H1 (cell line): ENCODE measurements around the gene ZNF3. TPM values are rescaled to one million over a fixed set of nuclear protein-coding genes. Genes with fewer than 3 reads are reported as not detected.

Experiments used
- BACH1 ChIP-seq: IDR thresholded peaks from 2 replicates; pipeline ENCODE4 v1.6.1; 2012; ENCODE audit warnings: low read length, improper control_type of control experiment
- BRCA1 ChIP-seq: IDR thresholded peaks from 2 replicates; pipeline ENCODE4 v1.6.1; 2012; ENCODE audit warnings: low read depth, low read length, improper control_type of control experiment
- CHD7 ChIP-seq: fragments of 300-600 bp; sonication (generic); IDR thresholded peaks from 2 replicates; pipeline ENCODE4 v1.7.1; 2012; ENCODE audit warnings: low read length, moderate library complexity, mild to moderate bottlenecking, inconsistent platforms; ENCODE audit not compliant: insufficient replicate concordance
- CREB1 ChIP-seq: IDR thresholded peaks from 2 replicates; pipeline ENCODE4 v1.6.1; 2012; ENCODE audit warnings: inconsistent platforms
- EP300 ChIP-seq, 2 experiments: IDR thresholded peaks; 1 replicate in 1 of 2; 2 replicates in 1 of 2; pipeline ENCODE4 v1.6.1; 2011 to 2012; ENCODE audit warnings: low read depth in 2 of 2, low read length in 2 of 2, mild to moderate bottlenecking in 2 of 2, borderline replicate concordance in 1 of 2, inconsistent platforms in 1 of 2, moderate library complexity in 1 of 2
- RXRA ChIP-seq: IDR thresholded peaks from 2 replicates; pipeline ENCODE4 v1.6.1; 2011; ENCODE audit warnings: low read depth, mild to moderate bottlenecking, low read length, moderate library complexity; ENCODE audit not compliant: insufficient read depth
- SAP30 ChIP-seq: fragments of 300-600 bp; sonication (generic); IDR thresholded peaks from 2 replicates; pipeline ENCODE4 v1.7.1; 2012; ENCODE audit warnings: low read length, moderate library complexity, mild to moderate bottlenecking, inconsistent platforms; ENCODE audit not compliant: insufficient read depth, insufficient replicate concordance
- SRF ChIP-seq: IDR thresholded peaks from 2 replicates; pipeline ENCODE4 v1.6.1; 2011; ENCODE audit warnings: mild to moderate bottlenecking, low read depth, low read length, moderate library complexity
- SUZ12 ChIP-seq: fragments of 200-600 bp; sonication (generic); IDR thresholded peaks from 2 replicates; pipeline ENCODE4 v1.6.1; 2012; ENCODE audit warnings: mild to moderate bottlenecking, inconsistent platforms, low read length, moderate library complexity, mixed read lengths
- YY1 ChIP-seq: IDR thresholded peaks from 2 replicates; pipeline ENCODE4 v1.6.1; 2011; ENCODE audit warnings: low read depth, mild to moderate bottlenecking, low read length
- polyA plus RNA-seq, 7 experiments: library from polyadenylated mRNA; depleted of rRNA in 3 of 7; stranded (reverse) in 5 of 7; unstranded in 2 of 7; fragments of >200 nt in 5 of 7; fragments of 200-250 nt in 2 of 7; gene quantifications; 1 replicate in 5 of 7; 2 replicates in 1 of 7; 4 replicates in 1 of 7; pipeline versions ENCODE4 v1.2.1 to v1.2.3, GENCODE V29; 2011 to 2013; ENCODE audit warnings: missing spikeins in 2 of 7, mixed read lengths in 2 of 7
- total RNA-seq: library from RNA; stranded (reverse); fragmentation: NEBNext Ultra II Directional; extraction: Animal tissue kit (Norgen Biotek cat#: 25700); gene quantifications from 2 replicates; pipeline ENCODE4 v1.2.1, GENCODE V29; 2021
- TF ChIP-seq, protein P1 (sequence below): IDR thresholded peaks from 2 replicates; pipeline ENCODE4 v1.6.1; 2011; ENCODE audit warnings: low read depth, mild to moderate bottlenecking, low read length; ENCODE audit not compliant: insufficient read depth

ZNF3 gene
- total and polyA plus RNA-seq, 2 of the 8 experiments (the other 6 are each of a cell fraction or from before 2014, with no cell fraction given) = 26.9 to 49.1 TPM

DNA sequence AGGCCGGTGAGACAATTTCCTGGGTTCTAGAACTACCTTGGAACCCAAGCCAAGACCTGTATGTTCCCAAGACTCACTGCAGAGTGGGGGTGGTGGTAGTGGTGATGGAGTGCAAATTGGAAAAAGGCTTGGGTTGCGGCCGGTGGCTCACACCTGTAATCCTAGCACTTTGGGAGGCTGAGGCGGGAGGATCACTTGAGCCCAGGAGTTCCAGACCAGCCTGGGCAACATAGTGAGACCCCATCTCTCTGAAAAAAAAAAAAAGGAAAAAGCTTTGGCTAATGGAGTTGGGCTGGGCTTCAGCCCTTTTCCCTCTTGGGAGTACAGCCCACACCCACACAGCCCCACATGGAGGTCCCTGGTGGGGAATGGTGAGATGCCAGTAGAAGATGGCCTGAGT lies 24.0 kb upstream of the ZNF3 start (continued):
- TF ChIP-seq CHD7 (no peak), BACH1 (no peak), EP300 (IDR thresholded peaks at IDR 0.05; ENCODE audit: borderline replicate concordance in 1 of 2, low read depth in 2 of 2, low read length in 2 of 2) (no peak), RXRA (no peak), BRCA1 (no peak), SRF (no peak), YY1 (no peak), SUZ12 (no peak), CREB1 (no peak), SAP30 (no peak)
- TF ChIP-seq, protein P1, sequence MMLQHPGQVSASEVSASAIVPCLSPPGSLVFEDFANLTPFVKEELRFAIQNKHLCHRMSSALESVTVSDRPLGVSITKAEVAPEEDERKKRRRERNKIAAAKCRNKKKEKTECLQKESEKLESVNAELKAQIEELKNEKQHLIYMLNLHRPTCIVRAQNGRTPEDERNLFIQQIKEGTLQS = no peak
